ENCODE data around the gene MAP3K5.

- no peak for TF ChIP-seq POLR2A (IDR thresholded peaks at IDR 0.05)
- TF ChIP-seq, protein P1, sequence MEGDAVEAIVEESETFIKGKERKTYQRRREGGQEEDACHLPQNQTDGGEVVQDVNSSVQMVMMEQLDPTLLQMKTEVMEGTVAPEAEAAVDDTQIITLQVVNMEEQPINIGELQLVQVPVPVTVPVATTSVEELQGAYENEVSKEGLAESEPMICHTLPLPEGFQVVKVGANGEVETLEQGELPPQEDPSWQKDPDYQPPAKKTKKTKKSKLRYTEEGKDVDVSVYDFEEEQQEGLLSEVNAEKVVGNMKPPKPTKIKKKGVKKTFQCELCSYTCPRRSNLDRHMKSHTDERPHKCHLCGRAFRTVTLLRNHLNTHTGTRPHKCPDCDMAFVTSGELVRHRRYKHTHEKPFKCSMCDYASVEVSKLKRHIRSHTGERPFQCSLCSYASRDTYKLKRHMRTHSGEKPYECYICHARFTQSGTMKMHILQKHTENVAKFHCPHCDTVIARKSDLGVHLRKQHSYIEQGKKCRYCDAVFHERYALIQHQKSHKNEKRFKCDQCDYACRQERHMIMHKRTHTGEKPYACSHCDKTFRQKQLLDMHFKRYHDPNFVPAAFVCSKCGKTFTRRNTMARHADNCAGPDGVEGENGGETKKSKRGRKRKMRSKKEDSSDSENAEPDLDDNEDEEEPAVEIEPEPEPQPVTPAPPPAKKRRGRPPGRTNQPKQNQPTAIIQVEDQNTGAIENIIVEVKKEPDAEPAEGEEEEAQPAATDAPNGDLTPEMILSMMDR (IDR thresholded peaks at IDR 0.05): no peak
- no peak for TF ChIP-seq POLR2AphosphoS5 (IDR thresholded peaks at IDR 0.05; ENCODE audit: insufficient read depth in 1 of 2, low read depth in 1 of 2)
Observed at GRCh38 chr6:136711644-136712043, 80.6 kb downstream of the MAP3K5 start.

All from vagina (tissue), 2 donors.